Stomach (tissue), 4 donors: ENCODE results near the gene ABCB7.
"Not testable (repeated sequence)": the region's sequence is repeated elsewhere in the genome, so short reads cannot be mapped to it uniquely, and the experiment has no call there.

ENCODE experiments used
- EP300 ChIP-seq: sonication (generic); formaldehyde crosslinking; IDR thresholded peaks from one replicate; pipeline ENCODE4 v1.6.1; 2017; ENCODE audit warnings: antibody characterized with exemption
- POLR2A ChIP-seq, 4 donors: fragments of 450-650 bp; IDR thresholded peaks; one replicate each; pipeline ENCODE4 v1.6.1; 2016; ENCODE audit warnings: antibody characterized with exemption in 4 of 4, control low read depth in 2 of 4, mild to moderate bottlenecking in 1 of 4, moderate library complexity in 1 of 4

GRCh38 chrX:75188415-75189206 is 32.5 kb upstream of the ABCB7 start:
- TF ChIP-seq EP300; POLR2A (IDR thresholded peaks at IDR 0.05): not testable (repeated sequence)
